Fibroblast of lung (primary cell): Measurements from ENCODE around the gene KIF25. TPM values are rescaled to one million over a fixed set of nuclear protein-coding genes. Genes with fewer than 3 reads are reported as not detected.

ENCODE experiments used
- DNase-seq, 2 donors: peaks; one replicate each; pipeline versions ENCODE4 v3.0.0 to v3.0.0-alpha.2; 2010; ENCODE audit warnings: low read depth in 2 of 2
- H2AFZ ChIP-seq: 2 replicates; pipeline ENCODE4 v1.5.1; 2012; ENCODE audit warnings: low read length, control low read depth, inconsistent platforms
- H3K27ac ChIP-seq: 2 replicates; pipeline ENCODE4 v1.5.1; 2011; ENCODE audit warnings: low read length, control low read depth; ENCODE audit not compliant: insufficient read depth
- H3K27me3 ChIP-seq: 2 replicates; pipeline ENCODE4 v1.5.1; 2011; ENCODE audit warnings: mild to moderate bottlenecking, low read length; ENCODE audit not compliant: control insufficient read depth, insufficient read depth
- H3K36me3 ChIP-seq: 2 replicates; pipeline ENCODE4 v1.5.1; 2011; ENCODE audit warnings: low read length; ENCODE audit not compliant: control insufficient read depth, insufficient read depth
- H3K4me1 ChIP-seq: 2 replicates; pipeline ENCODE4 v1.5.1; 2011; ENCODE audit warnings: low read length; ENCODE audit not compliant: control insufficient read depth, insufficient read depth; ENCODE audit errors: extremely low read depth
- H3K4me2 ChIP-seq: 2 replicates; pipeline ENCODE4 v1.5.1; 2011; ENCODE audit warnings: low read length, control low read depth; ENCODE audit not compliant: insufficient read depth; ENCODE audit errors: extremely low read depth
- H3K4me3 ChIP-seq, 4 experiments: fragments of 200-600 bp in 1 of 4; sonication (generic) in 1 of 4; replicated peaks in 1 of 4; 2 replicates each; pipeline ENCODE4 v1.5.1; 2011 to 2016; ENCODE audit warnings: low read length in 4 of 4, low read depth in 3 of 4, mild to moderate bottlenecking in 3 of 4, control low read depth in 2 of 4, inconsistent platforms in 1 of 4, mixed read lengths in 1 of 4; ENCODE audit not compliant: insufficient read depth in 1 of 4; ENCODE audit errors: control extremely low read depth in 1 of 4
- H3K79me2 ChIP-seq: 2 replicates; pipeline ENCODE4 v1.5.1; 2012; ENCODE audit warnings: mild to moderate bottlenecking, low read length, inconsistent platforms; ENCODE audit not compliant: control insufficient read depth, insufficient read depth
- H3K9ac ChIP-seq: 2 replicates; pipeline ENCODE4 v1.5.1; 2011; ENCODE audit warnings: mild to moderate bottlenecking, low read length, control low read depth; ENCODE audit not compliant: insufficient read depth
- H3K9me3 ChIP-seq: 2 replicates; pipeline ENCODE4 v1.5.1; 2012; ENCODE audit warnings: low read depth, low read length; ENCODE audit not compliant: control insufficient read depth, insufficient read depth
- H4K20me1 ChIP-seq: 2 replicates; pipeline ENCODE4 v1.5.1; 2011; ENCODE audit warnings: low read length; ENCODE audit not compliant: control insufficient read depth, insufficient read depth; ENCODE audit errors: extremely low read depth
- CTCF ChIP-seq, 2 donors: IDR thresholded peaks in 1 of 2; conservative IDR thresholded peaks in 1 of 2; 1 replicate in 1 of 2; 2 replicates in 1 of 2; pipeline ENCODE4 v1.5.1; 2011 to 2012; ENCODE audit warnings: low read length in 2 of 2, control low read depth in 1 of 2, inconsistent platforms in 1 of 2, low read depth in 1 of 2, mild to moderate bottlenecking in 1 of 2
- EZH2 ChIP-seq: IDR thresholded peaks from 2 replicates; pipeline ENCODE4 v1.5.1; 2012; ENCODE audit warnings: low read length, control low read depth, mild to moderate bottlenecking; ENCODE audit errors: missing control alignments
- polyA plus RNA-seq, 2 donors: library from polyadenylated mRNA; depleted of rRNA in 1 of 2; stranded (reverse) in 1 of 2; unstranded in 1 of 2; fragments of >200 nt; gene quantifications; 2 replicates each; pipeline ENCODE4 v1.2.1, GENCODE V29; 2011 to 2012; ENCODE audit warnings: missing spikeins in 1 of 2
- total RNA-seq: library from RNA; depleted of rRNA; stranded (reverse); fragments of >200 nt; gene quantifications from 2 replicates; pipeline ENCODE4 v1.2.1, GENCODE V29; 2014

KIF25 gene
- total and polyA plus RNA-seq, 2 donors (not counting 1 experiment from before 2014, with no cell fraction given) = 0.33 TPM; not detected in 1

GRCh38 chr6:167984876-167985604, 12.4 kb upstream of the KIF25 start:
- Histone ChIP-seq H3K27ac (no peak overlapping the region), H3K4me3 (no peak overlapping the region), H3K9me3 (no peaks in the 10 kb centered on the region), H3K36me3 (no peaks in the 10 kb centered on the region), H3K79me2 (no peaks in the 10 kb centered on the region), H4K20me1 (no peaks in the 10 kb centered on the region), H2AFZ (no peak overlapping the region), H3K27me3 (no peaks in the 10 kb centered on the region), H3K4me1 (no peaks in the 10 kb centered on the region), H3K4me2 (no peak overlapping the region), H3K9ac (no peak overlapping the region)
- no peak for DNase-seq
- TF ChIP-seq EZH2 (no peak), CTCF (conservative IDR thresholded peaks at IDR 0.05 in 1 of 2, IDR thresholded peaks at IDR 0.05 in 1 of 2; ENCODE audit: low read depth in 1 of 2, low read length in 2 of 2) (no peak)

GRCh38 chr6:167985911-167986595, 11.4 kb upstream of the KIF25 start:
- TF ChIP-seq CTCF (conservative IDR thresholded peaks at IDR 0.05 in 1 of 2, IDR thresholded peaks at IDR 0.05 in 1 of 2; ENCODE audit: low read depth in 1 of 2, low read length in 2 of 2) (no peak), EZH2 (no peak)
- Histone ChIP-seq H3K27me3 (no peaks in the 10 kb centered on the region), H3K36me3 (no peaks in the 10 kb centered on the region), H3K9me3 (no peaks in the 10 kb centered on the region), H3K4me1 (no peaks in the 10 kb centered on the region), H3K79me2 (no peaks in the 10 kb centered on the region), H3K27ac (no peak overlapping the region), H3K4me2 (no peak overlapping the region), H3K9ac (no peak overlapping the region), H4K20me1 (no peaks in the 10 kb centered on the region), H3K4me3 (no peak overlapping the region), H2AFZ (no peak overlapping the region)
- no peak for DNase-seq

- peak in 1 of 2 donors; percentile 19 for DNase-seq
- Histone ChIP-seq H3K4me1 (no peaks in the 10 kb centered on the region), H3K4me3 (no peak overlapping the region), H2AFZ (no peak overlapping the region), H3K36me3 (no peaks in the 10 kb centered on the region), H3K9me3 (no peaks in the 10 kb centered on the region), H3K79me2 (no peaks in the 10 kb centered on the region), H3K9ac (no peak overlapping the region), H3K27me3 (no peaks in the 10 kb centered on the region), H4K20me1 (no peaks in the 10 kb centered on the region), H3K27ac (no peak overlapping the region), H3K4me2 (no peak overlapping the region)
- TF ChIP-seq EZH2 = no peak
- TF ChIP-seq CTCF (conservative IDR thresholded peaks at IDR 0.05 in 1 of 2, IDR thresholded peaks at IDR 0.05 in 1 of 2; ENCODE audit: low read depth in 1 of 2, low read length in 2 of 2) = no peak
These were observed 9.9 kb upstream of the KIF25 start for GRCh38 chr6:167987396-167988153.
